Measurements from ENCODE around the gene MVP. TPM values are rescaled to one million over a fixed set of nuclear protein-coding genes. Genes with fewer than 3 reads are reported as not detected.
A peak's percentile ranks its signal among the peaks of the same experiment; 100 is the strongest.

MVP gene
- total RNA-seq, 6 experiments from 2014 or later: 37.4 to 112 (median 77.8) TPM

- H3K27me3 ChIP-seq: peaks cover 0 to 7% of the 10 kb centered on the region in 2 donors
- intact Hi-C loops (cut with DNase I): loop anchor here in 1 of 2 donors (10.0 kb wide), 1 partner anchor 149 kb away; the partner anchor contains the start of gene C16orf92
- no peaks in the 10 kb centered on the region for H3K9me3 ChIP-seq
- DNase-seq (no peak), ATAC-seq (peak in 1 of 4 donors; percentile 9)
- no peaks in the 10 kb centered on the region for H3K36me3 ChIP-seq
- no peak overlapping the region for H3K4me3 ChIP-seq
- TF ChIP-seq CTCF (IDR thresholded peaks at IDR 0.05): no peak
- no peak for TF ChIP-seq POLR2A (IDR thresholded peaks at IDR 0.05)
- whole genome bisulfite sequencing (ENCODE audit: insufficient coverage, low coverage, low lambda C conversion rate, missing lambda C conversion rate): 18% methylated on average over 17 of the region's 18 CpGs
- H3K4me1 ChIP-seq: no peaks in the 10 kb centered on the region
- H3K27ac ChIP-seq: no peak overlapping the region
These were observed 55.9 kb downstream of the MVP start for GRCh38 chr16:29876217-29876593.

- intact Hi-C loops (cut with DNase I): loop anchor here in 1 of 2 donors (10.0 kb wide), 1 partner anchor 148 kb away; the partner anchor contains the start of gene C16orf92
- H3K9me3 ChIP-seq: no peaks in the 10 kb centered on the region
- no peaks in the 10 kb centered on the region for H3K36me3 ChIP-seq
- H3K27me3 ChIP-seq: peaks cover 0 to 7% of the 10 kb centered on the region in 2 donors
- no peaks in the 10 kb centered on the region for H3K4me1 ChIP-seq
- WGBS (ENCODE audit: insufficient coverage, low coverage, low lambda C conversion rate, missing lambda C conversion rate): 2% methylated on average over 22 of the region's 45 CpGs
- no peak overlapping the region for H3K27ac ChIP-seq
- H3K4me3 ChIP-seq: no peak overlapping the region
- no peak for DNase-seq
- TF ChIP-seq POLR2A (IDR thresholded peaks at IDR 0.05): no peak
- TF ChIP-seq CTCF (IDR thresholded peaks at IDR 0.05): no peak
- peak in 3 of 4 donors; percentile 11 to 44 (median 36) for ATAC-seq
These were observed 56.5 kb downstream of the MVP start for GRCh38 chr16:29876594-29877249.

- H3K27ac ChIP-seq: no peak overlapping the region
- TF ChIP-seq CTCF (IDR thresholded peaks at IDR 0.05) (no peak), POLR2A (IDR thresholded peaks at IDR 0.05) (no peak)
- no peaks in the 10 kb centered on the region for H3K36me3 ChIP-seq
- H3K27me3 ChIP-seq: peaks cover 0 to 7% of the 10 kb centered on the region in 2 donors
- intact Hi-C loops (cut with DNase I): loop anchor here in 1 of 2 donors (10.0 kb wide), 1 partner anchor 147 kb away; the partner anchor contains the start of gene C16orf92
- H3K9me3 ChIP-seq: no peaks in the 10 kb centered on the region
- no peaks in the 10 kb centered on the region for H3K4me1 ChIP-seq
- peak in 3 of 4 donors; percentile 38 to 58 (median 40) for ATAC-seq
- H3K4me3 ChIP-seq: no peak overlapping the region
- no peak for DNase-seq
- 16% methylated on average over 10 of the region's 28 CpGs for WGBS (ENCODE audit: insufficient coverage, low coverage, low lambda C conversion rate, missing lambda C conversion rate)
These were observed 57.2 kb downstream of the MVP start for GRCh38 chr16:29877266-29877961.

GRCh38 chr16:29878172-29878571 is 57.9 kb downstream of the MVP start:
- H3K4me3 ChIP-seq: no peak overlapping the region
- ATAC-seq (no peak), DNase-seq (no peak)
- H3K27ac ChIP-seq: no peak overlapping the region
- no peaks in the 10 kb centered on the region for H3K9me3 ChIP-seq
- no peaks in the 10 kb centered on the region for H3K36me3 ChIP-seq
- 87% methylated on average over 7 of the region's 14 CpGs for WGBS (ENCODE audit: insufficient coverage, low coverage, low lambda C conversion rate, missing lambda C conversion rate)
- intact Hi-C loops (cut with DNase I): loop anchor here in 1 of 2 donors (10.0 kb wide), 1 partner anchor 147 kb away; the partner anchor contains the start of gene C16orf92
- no peak for TF ChIP-seq POLR2A (IDR thresholded peaks at IDR 0.05)
- no peak for TF ChIP-seq CTCF (IDR thresholded peaks at IDR 0.05)
- H3K4me1 ChIP-seq: no peaks in the 10 kb centered on the region
- H3K27me3 ChIP-seq: peaks cover 0 to 7% of the 10 kb centered on the region in 2 donors
